Measurements from ENCODE around the gene CSNK1D. TPM values are rescaled to one million over a fixed set of nuclear protein-coding genes. Genes with fewer than 3 reads are reported as not detected.
A peak's percentile ranks its signal among the peaks of the same experiment; 100 is the strongest.

Gene CSNK1D
- total RNA-seq, 2 donors from 2014 or later, result 37.6 to 116 TPM

DNA sequence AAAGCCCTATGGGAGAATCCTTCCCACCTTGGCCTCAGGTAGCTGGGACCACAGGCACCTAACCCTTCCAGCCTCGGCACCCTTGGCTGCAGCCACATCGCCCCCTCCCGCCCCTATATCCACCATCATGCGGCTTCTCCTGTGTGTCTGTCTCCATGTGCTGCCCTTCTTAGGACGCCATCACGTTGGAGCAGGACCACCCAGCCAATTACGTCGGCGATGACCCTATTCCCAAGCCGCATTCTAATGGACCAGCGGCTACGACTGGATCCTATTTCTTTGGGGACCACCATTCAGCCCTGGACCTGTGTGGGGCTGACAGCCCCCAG is 57.6 kb downstream of the CSNK1D start:
- no peaks in the 10 kb centered on the region for H3K36me3 ChIP-seq (replicated peaks in 1 of 2; ENCODE audit: insufficient read depth in 1 of 2, low read depth in 2 of 2)
- DNase-seq (no peak), ATAC-seq (no peak)
- no peaks in the 10 kb centered on the region for H3K27me3 ChIP-seq
- H3K4me1 ChIP-seq, result peaks cover 34% of the 10 kb centered on the region
- H3K27ac ChIP-seq, result peak overlapping the region; percentile 66 to 86 (median 82)
- TF ChIP-seq, protein P1, sequence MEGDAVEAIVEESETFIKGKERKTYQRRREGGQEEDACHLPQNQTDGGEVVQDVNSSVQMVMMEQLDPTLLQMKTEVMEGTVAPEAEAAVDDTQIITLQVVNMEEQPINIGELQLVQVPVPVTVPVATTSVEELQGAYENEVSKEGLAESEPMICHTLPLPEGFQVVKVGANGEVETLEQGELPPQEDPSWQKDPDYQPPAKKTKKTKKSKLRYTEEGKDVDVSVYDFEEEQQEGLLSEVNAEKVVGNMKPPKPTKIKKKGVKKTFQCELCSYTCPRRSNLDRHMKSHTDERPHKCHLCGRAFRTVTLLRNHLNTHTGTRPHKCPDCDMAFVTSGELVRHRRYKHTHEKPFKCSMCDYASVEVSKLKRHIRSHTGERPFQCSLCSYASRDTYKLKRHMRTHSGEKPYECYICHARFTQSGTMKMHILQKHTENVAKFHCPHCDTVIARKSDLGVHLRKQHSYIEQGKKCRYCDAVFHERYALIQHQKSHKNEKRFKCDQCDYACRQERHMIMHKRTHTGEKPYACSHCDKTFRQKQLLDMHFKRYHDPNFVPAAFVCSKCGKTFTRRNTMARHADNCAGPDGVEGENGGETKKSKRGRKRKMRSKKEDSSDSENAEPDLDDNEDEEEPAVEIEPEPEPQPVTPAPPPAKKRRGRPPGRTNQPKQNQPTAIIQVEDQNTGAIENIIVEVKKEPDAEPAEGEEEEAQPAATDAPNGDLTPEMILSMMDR (IDR thresholded peaks at IDR 0.05), result no peak
- TF ChIP-seq POLR2A (IDR thresholded peaks at IDR 0.05), result no peak
- intact Hi-C loops (cut with DNase I), result no loop called here
- no peaks in the 10 kb centered on the region for H3K9me3 ChIP-seq
- 92 to 97% methylated on average over 12 of the region's 12 CpGs for WGBS, 2 donors
- H3K4me3 ChIP-seq, result no peak overlapping the region

DNA sequence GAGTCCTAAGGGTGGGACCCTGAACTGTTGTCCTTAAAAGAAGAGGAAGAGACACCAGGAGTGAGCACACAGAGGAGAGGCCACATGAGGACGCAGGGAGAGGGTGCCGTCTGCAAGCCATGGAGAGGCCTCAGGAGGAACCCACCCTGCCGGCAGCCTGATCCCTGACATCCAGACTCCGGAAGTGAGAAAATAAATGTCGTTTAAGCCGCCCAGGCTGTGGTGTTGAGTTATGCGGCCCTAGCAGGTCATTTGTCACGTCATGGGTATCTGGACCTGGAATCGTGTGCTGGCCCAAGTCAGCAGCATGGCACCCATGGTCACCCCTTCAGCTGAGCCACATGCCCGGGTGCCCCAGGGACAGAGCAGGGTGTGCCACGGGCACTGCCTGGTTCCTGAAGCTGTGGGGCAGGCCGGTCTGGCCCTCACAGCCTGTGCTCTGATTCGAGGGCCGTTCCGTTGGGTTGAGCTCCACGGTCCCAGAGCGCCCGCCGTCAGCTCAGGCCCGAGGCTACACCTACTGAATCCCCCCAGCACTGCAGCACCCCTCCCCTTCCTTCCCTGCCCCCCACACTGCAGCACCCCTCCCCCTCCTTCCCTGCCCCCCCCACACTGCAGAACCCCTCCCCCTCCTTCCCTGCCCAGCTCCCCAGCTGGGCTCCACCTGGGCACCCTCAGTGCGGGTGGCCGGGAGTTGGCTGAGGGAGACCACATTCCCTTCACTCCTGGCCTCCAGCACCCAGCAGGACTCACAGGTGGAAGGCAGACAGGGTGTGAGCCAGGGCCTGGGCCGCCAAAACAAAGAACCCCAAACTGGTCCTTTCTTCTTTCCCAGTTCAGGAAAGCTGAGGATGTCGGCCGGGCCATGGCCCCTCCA is 58.2 kb downstream of the CSNK1D start:
- 76 to 80% methylated on average over 17 to 25 of the region's 25 CpGs for WGBS, 2 donors
- intact Hi-C loops (cut with DNase I), result no loop called here
- DNase-seq, result peak in 1 of 4 donors; percentile 28
- Histone ChIP-seq H3K27ac (peak overlapping the region in 3 of 4 donors; percentile 81 to 86 (median 84)), H3K9me3 (no peaks in the 10 kb centered on the region), H3K4me1 (peaks cover 34% of the 10 kb centered on the region), H3K4me3 (no peak overlapping the region), H3K36me3 (replicated peaks in 1 of 2; ENCODE audit: insufficient read depth in 1 of 2, low read depth in 2 of 2) (no peaks in the 10 kb centered on the region), H3K27me3 (no peaks in the 10 kb centered on the region)
- no peak for ATAC-seq
- TF ChIP-seq, protein P1 (IDR thresholded peaks at IDR 0.05), result no peak
- TF ChIP-seq POLR2A (IDR thresholded peaks at IDR 0.05), result no peak

DNA sequence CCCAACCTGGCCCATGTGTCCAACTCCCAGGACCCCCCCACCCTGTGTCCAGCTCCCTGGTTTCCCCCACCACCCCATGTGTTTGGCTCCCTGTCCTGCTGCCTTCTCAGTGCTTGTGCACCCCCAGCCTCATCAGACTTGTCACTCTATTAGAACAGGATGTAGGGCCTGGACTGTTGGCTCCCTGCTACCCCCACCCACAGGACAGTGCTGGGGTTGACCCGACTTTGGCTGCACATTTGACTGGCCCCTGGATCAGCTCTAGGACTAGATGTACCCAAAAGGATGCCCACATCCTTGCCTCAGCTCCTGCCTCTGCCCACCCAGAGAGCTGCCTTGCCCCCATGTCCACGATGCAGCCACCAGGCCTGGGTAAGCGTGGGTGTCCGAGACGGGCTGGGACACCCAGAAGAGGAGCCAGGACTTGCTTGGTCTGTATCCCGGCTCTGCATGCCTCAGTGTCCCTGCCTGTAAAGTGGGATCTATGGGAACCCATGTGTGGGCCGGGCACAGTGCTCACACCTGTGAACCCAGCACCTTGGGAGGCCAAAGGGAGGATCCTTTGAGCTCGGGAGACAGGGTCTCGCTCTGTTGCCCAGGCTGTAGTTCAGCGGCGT is 59.4 kb downstream of the CSNK1D start:
- no peak overlapping the region for H3K4me3 ChIP-seq
- intact Hi-C loops (cut with DNase I), result no loop called here
- TF ChIP-seq POLR2A (IDR thresholded peaks at IDR 0.05), result no peak
- no peak overlapping the region for H3K27ac ChIP-seq
- 87% methylated on average over 8 of the region's 11 CpGs; no CpG with 5 or more reads in 1 of the 2 donors for WGBS, 2 donors
- no peaks in the 10 kb centered on the region for H3K9me3 ChIP-seq
- ATAC-seq (no peak), DNase-seq (no peak)
- H3K4me1 ChIP-seq, result peaks cover 34% of the 10 kb centered on the region
- H3K36me3 ChIP-seq (replicated peaks in 1 of 2; ENCODE audit: insufficient read depth in 1 of 2, low read depth in 2 of 2), result no peaks in the 10 kb centered on the region
- no peaks in the 10 kb centered on the region for H3K27me3 ChIP-seq

DNA sequence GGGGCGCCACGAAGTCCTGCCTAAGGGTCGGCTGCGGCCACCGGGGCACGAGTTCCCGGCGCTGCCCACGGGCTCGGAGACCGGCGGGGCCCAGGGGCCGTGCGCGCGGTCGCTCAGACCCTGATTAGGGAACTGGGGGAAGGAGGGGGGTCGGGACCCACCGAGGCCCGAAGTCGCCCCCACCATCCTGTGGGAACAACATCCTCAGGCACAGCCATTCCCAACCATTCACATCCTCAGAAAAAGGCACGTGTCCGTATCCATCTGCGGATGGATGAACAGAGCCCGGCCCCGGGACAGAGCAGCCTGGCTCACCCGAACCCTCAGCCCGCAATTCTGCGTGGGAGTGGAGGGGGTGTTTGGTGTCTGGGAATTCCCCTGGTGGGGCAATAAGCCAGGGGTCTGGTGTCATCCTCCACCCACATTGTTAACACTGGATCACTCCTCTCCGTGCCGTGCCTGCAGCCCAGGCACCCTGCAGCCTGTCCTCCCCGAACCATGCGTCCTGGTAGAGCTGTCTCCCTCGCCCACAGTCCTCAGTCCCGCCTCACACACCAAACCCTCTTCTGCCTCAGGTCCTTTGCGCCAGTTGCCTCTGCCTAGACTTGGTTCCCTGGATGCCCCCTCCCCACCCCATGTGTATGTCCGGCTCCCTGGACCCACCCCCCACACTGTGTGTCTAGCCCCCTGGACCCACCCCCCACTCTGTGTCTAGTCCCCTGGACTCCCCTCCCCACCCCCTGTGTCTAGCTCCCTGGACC is 60.1 kb downstream of the CSNK1D start:
- 7 to 8% methylated on average over 11 to 35 of the region's 37 CpGs for WGBS, 2 donors

More for the DNA sequence above, 60.1 kb downstream of the CSNK1D start:
- peak in 2 of 4 donors; percentile 36 to 40 for DNase-seq
- Histone ChIP-seq H3K9me3 (no peaks in the 10 kb centered on the region), H3K27me3 (no peaks in the 10 kb centered on the region), H3K27ac (peak overlapping the region; percentile 28 to 82 (median 75)), H3K4me1 (peaks cover 34% of the 10 kb centered on the region), H3K4me3 (peak overlapping the region; percentile 56 to 99), H3K36me3 (replicated peaks in 1 of 2; ENCODE audit: insufficient read depth in 1 of 2, low read depth in 2 of 2) (no peaks in the 10 kb centered on the region)
- intact Hi-C loops (cut with DNase I), result no loop called here
- peak; percentile 24 for ATAC-seq
- TF ChIP-seq, protein P1 (IDR thresholded peaks at IDR 0.05), result no peak
- TF ChIP-seq POLR2A (IDR thresholded peaks at IDR 0.05), result no peak

Data from body of pancreas (tissue), 4 donors.